GM23248 (cell line): ENCODE results near the gene LMCD1. TPM values are rescaled to one million over a fixed set of nuclear protein-coding genes. Genes with fewer than 3 reads are reported as not detected.
A peak's percentile ranks its signal among the peaks of the same experiment; 100 is the strongest.

ENCODE experiments used
- DNase-seq: peaks from one replicate; pipeline ENCODE4 v3.0.0-alpha.2; 2015
- H2AFZ ChIP-seq: fragments of 200-600 bp; sonication (generic); 2 replicates; pipeline ENCODE4 v1.6.1; 2016; ENCODE audit warnings: antibody characterized with exemption
- H3F3A ChIP-seq: fragments of 200-600 bp; sonication (generic); 2 replicates; pipeline ENCODE4 v1.6.1; 2016; ENCODE audit warnings: mild to moderate bottlenecking, antibody characterized with exemption, mixed run types; ENCODE audit not compliant: insufficient read depth
- H3K27ac ChIP-seq: fragments of 200-600 bp; sonication (generic); 2 replicates; pipeline ENCODE4 v1.5.1; 2016; ENCODE audit warnings: mild to moderate bottlenecking
- H3K27me3 ChIP-seq: fragments of 200-600 bp; sonication (generic); replicated peaks from 2 replicates; pipeline ENCODE4 v1.6.1; 2016; ENCODE audit warnings: mild to moderate bottlenecking; ENCODE audit not compliant: insufficient read depth
- H3K36me3 ChIP-seq: fragments of 200-600 bp; sonication (generic); 2 replicates; pipeline ENCODE4 v1.6.1; 2016; ENCODE audit warnings: low read depth, mild to moderate bottlenecking
- H3K4me1 ChIP-seq: fragments of 200-600 bp; sonication (generic); 2 replicates; pipeline ENCODE4 v1.6.1; 2016; ENCODE audit warnings: mild to moderate bottlenecking; ENCODE audit not compliant: insufficient read depth
- H3K4me2 ChIP-seq: fragments of 200-600 bp; sonication (generic); one replicate; pipeline ENCODE4 v1.6.1; 2016; ENCODE audit warnings: mild to moderate bottlenecking; ENCODE audit not compliant: unreplicated experiment
- H3K4me3 ChIP-seq: fragments of 200-600 bp; sonication (generic); 2 replicates; pipeline ENCODE4 v1.5.1; 2016; ENCODE audit warnings: mild to moderate bottlenecking
- H3K79me2 ChIP-seq: fragments of 200-600 bp; sonication (generic); 2 replicates; pipeline ENCODE4 v1.6.1; 2016; ENCODE audit warnings: mild to moderate bottlenecking; ENCODE audit not compliant: insufficient read depth
- H3K9ac ChIP-seq: fragments of 200-600 bp; sonication (generic); 2 replicates; pipeline ENCODE4 v1.6.1; 2016; ENCODE audit warnings: mild to moderate bottlenecking
- H3K9me2 ChIP-seq: fragments of 200-600 bp; sonication (generic); 2 replicates; pipeline ENCODE4 v1.6.1; 2016; ENCODE audit warnings: mixed run types, mild to moderate bottlenecking, moderate library complexity; ENCODE audit not compliant: insufficient read depth
- H3K9me3 ChIP-seq: fragments of 200-600 bp; sonication (generic); one replicate; pipeline ENCODE4 v1.6.1; 2017; ENCODE audit warnings: low read depth
- H4K20me1 ChIP-seq: fragments of 200-600 bp; sonication (generic); 2 replicates; pipeline ENCODE4 v1.6.0; 2016; ENCODE audit not compliant: insufficient read depth
- EZH2 ChIP-seq: fragments of 200-600 bp; sonication (generic); IDR thresholded peaks from 2 replicates; pipeline ENCODE4 v1.6.1; 2018; ENCODE audit warnings: antibody characterized with exemption, mild to moderate bottlenecking; ENCODE audit not compliant: insufficient read depth, poor library complexity, severe bottlenecking
- EZH2phosphoT487 ChIP-seq: fragments of 200-600 bp; sonication (generic); IDR thresholded peaks from 2 replicates; pipeline ENCODE4 v1.6.1; 2018; ENCODE audit warnings: antibody characterized with exemption, moderate library complexity, mild to moderate bottlenecking, low read depth; ENCODE audit not compliant: insufficient read depth
- WGBS, 2 experiments: methylation state at CpG; one replicate each; pipeline ENCODE4 v1.1.6; 2015 to 2017; ENCODE audit warnings: low lambda C conversion rate in 2 of 2, low coverage in 1 of 2; ENCODE audit errors: missing lambda C conversion rate in 2 of 2; 5-methylcytosine and 5-hydroxymethylcytosine counted together
- in situ Hi-C: fragments of 300-500 bp; cut with MboI; formaldehyde crosslinking; loops from 2 replicates; pipeline ENCODE4 v1.15.0; 2020
- polyA plus RNA-seq: library from polyadenylated mRNA; unstranded; fragments of >200 nt; fragmentation: Nextera tagmentation; extraction: Ambion mirVana; gene quantifications from 2 replicates; pipeline ENCODE4 v1.2.1, GENCODE V29; 2016
- total RNA-seq: library from RNA; depleted of rRNA; stranded (reverse); fragments of >200 nt; shearing (Covaris generic); gene quantifications from 2 replicates; pipeline ENCODE4 v1.2.3, GENCODE V29; 2014

Gene LMCD1
- total and polyA plus RNA-seq, 2 experiments from 2014 or later = 187 to 259 TPM

- H3K4me2 ChIP-seq = peak overlapping the region; percentile 29
- in situ Hi-C loops = no loop called here
- WGBS, 2 experiments = 60 to 67% methylated on average over 6 of the region's 6 CpGs
These were observed 54.3 kb downstream of the LMCD1 start for GRCh38 chr3:8555725-8556472.

GRCh38 chr3:8556473-8556869, 54.8 kb downstream of the LMCD1 start:
- H2AFZ ChIP-seq = no peak overlapping the region
- H3K4me2 ChIP-seq = no peak overlapping the region
- H3K9me2 ChIP-seq = no peaks in the 10 kb centered on the region
- no peak overlapping the region for H3K27ac ChIP-seq
- peaks cover 28% of the 10 kb centered on the region for H3K36me3 ChIP-seq
- no peak overlapping the region for H3K9ac ChIP-seq
- no peaks in the 10 kb centered on the region for H4K20me1 ChIP-seq
- no peaks in the 10 kb centered on the region for H3K27me3 ChIP-seq
- TF ChIP-seq EZH2phosphoT487 (no peak), EZH2 (no peak)
- DNase-seq = no peak
- no peak overlapping the region for H3K4me3 ChIP-seq
- peaks cover 52% of the 10 kb centered on the region for H3F3A ChIP-seq
- WGBS, 2 experiments = 76 to 77% methylated on average over 5 of the region's 5 CpGs
- H3K79me2 ChIP-seq = no peaks in the 10 kb centered on the region
- no peaks in the 10 kb centered on the region for H3K9me3 ChIP-seq
- H3K4me1 ChIP-seq = peaks cover 34% of the 10 kb centered on the region
- in situ Hi-C loops = no loop called here

More at GRCh38 chr3:8555725-8556472, 54.3 kb downstream of the LMCD1 start:
- peak overlapping the region; percentile 54 for H3K9ac ChIP-seq
- no peak for TF ChIP-seq EZH2
- TF ChIP-seq EZH2phosphoT487 = no peak
- no peaks in the 10 kb centered on the region for H3K9me2 ChIP-seq
- peaks cover 32% of the 10 kb centered on the region for H3K36me3 ChIP-seq
- peak overlapping the region; percentile 74 for H3K27ac ChIP-seq
- no peak for DNase-seq
- H3K79me2 ChIP-seq = no peaks in the 10 kb centered on the region
- H2AFZ ChIP-seq = no peak overlapping the region
- no peak overlapping the region for H3K4me3 ChIP-seq
- H3K27me3 ChIP-seq = no peaks in the 10 kb centered on the region
- H3K4me1 ChIP-seq = peaks cover 31% of the 10 kb centered on the region
- H3K9me3 ChIP-seq = no peaks in the 10 kb centered on the region
- H4K20me1 ChIP-seq = no peaks in the 10 kb centered on the region
- H3F3A ChIP-seq = peaks cover 46% of the 10 kb centered on the region

GRCh38 chr3:8557298-8557697, 55.7 kb downstream of the LMCD1 start:
- peaks cover 34% of the 10 kb centered on the region for H3K4me1 ChIP-seq
- no peak overlapping the region for H3K4me3 ChIP-seq
- H3F3A ChIP-seq = peaks cover 60% of the 10 kb centered on the region
- no peaks in the 10 kb centered on the region for H3K79me2 ChIP-seq
- no peaks in the 10 kb centered on the region for H3K9me3 ChIP-seq
- no peaks in the 10 kb centered on the region for H3K9me2 ChIP-seq
- H3K27ac ChIP-seq = peak overlapping the region; percentile 32
- 29 to 31% methylated on average over 4 of the region's 4 CpGs for WGBS, 2 experiments
- no peaks in the 10 kb centered on the region for H4K20me1 ChIP-seq
- no peak overlapping the region for H3K4me2 ChIP-seq
- H3K9ac ChIP-seq = no peak overlapping the region
- DNase-seq = peak; percentile 53
- H2AFZ ChIP-seq = no peak overlapping the region
- TF ChIP-seq EZH2 = no peak
- no peak for TF ChIP-seq EZH2phosphoT487
- H3K36me3 ChIP-seq = peaks cover 21% of the 10 kb centered on the region
- H3K27me3 ChIP-seq = no peaks in the 10 kb centered on the region
- in situ Hi-C loops = no loop called here

GRCh38 chr3:8558645-8559044, 57.0 kb downstream of the LMCD1 start:
- in situ Hi-C loops = no loop called here
- Histone ChIP-seq H4K20me1 (no peaks in the 10 kb centered on the region), H3K9ac (no peak overlapping the region), H2AFZ (no peak overlapping the region), H3K79me2 (no peaks in the 10 kb centered on the region), H3K9me3 (no peaks in the 10 kb centered on the region), H3K4me1 (peaks cover 34% of the 10 kb centered on the region), H3K36me3 (peaks cover 19% of the 10 kb centered on the region), H3K4me3 (no peak overlapping the region), H3F3A (peaks cover 64% of the 10 kb centered on the region), H3K4me2 (no peak overlapping the region), H3K27me3 (no peaks in the 10 kb centered on the region), H3K27ac (no peak overlapping the region), H3K9me2 (no peaks in the 10 kb centered on the region)
- WGBS, 2 experiments = 50% methylated on average over 2 of the region's 2 CpGs
- DNase-seq = no peak
- TF ChIP-seq EZH2 (no peak), EZH2phosphoT487 (no peak)
